RCC 7860 (cell line): ENCODE measurements around the gene RAB36.

Experiments used
- DNase-seq: peaks from one replicate; pipeline ENCODE4 v3.0.0-alpha.2; 2015; ENCODE audit warnings: low spot score
- FAIRE-seq: peaks from 2 replicates; lab custom pipeline; 2012; peaks lifted over from hg19 to GRCh38; lab: Jason Lieb, UNC

Gene RAB36

DNA sequence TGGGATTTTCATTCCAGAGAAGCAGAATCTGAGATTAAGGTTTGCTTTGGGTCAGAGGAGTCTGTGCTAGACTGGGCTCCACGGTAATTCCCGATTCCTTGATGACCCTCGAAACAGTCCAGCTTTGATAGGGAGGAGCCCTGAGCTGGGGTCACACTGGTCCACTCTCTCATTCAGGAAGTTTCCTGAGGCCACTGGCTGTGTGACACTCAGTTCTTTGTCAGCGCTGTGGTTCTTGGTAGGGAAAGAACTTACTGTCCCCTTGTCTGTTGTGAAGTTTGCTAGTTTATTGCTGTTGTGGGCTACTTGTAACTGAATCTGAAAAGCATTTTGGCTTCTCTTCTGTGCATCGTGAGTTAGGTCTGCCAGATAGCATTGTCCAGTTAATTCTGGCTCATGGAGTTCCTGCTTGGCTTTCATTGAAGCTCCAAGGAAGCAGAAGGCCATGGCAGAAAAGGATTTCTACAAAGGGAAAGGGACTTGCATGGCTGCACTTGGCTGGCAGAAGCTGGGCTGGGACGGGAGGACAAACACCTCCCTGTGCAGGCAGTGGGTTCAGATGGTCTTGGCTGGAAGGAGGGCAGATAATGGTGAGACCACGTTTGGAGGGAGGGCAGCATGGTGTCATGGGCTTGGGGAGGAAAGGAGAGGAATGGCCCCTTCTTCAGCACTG, 58.3 kb downstream of the RAB36 start:
- DNase-seq (no peak), FAIRE-seq (no peak)

- FAIRE-seq (no peak), DNase-seq (no peak)
These were observed 58.8 kb downstream of the RAB36 start for GRCh38 chr22:23204125-23204488.

DNA sequence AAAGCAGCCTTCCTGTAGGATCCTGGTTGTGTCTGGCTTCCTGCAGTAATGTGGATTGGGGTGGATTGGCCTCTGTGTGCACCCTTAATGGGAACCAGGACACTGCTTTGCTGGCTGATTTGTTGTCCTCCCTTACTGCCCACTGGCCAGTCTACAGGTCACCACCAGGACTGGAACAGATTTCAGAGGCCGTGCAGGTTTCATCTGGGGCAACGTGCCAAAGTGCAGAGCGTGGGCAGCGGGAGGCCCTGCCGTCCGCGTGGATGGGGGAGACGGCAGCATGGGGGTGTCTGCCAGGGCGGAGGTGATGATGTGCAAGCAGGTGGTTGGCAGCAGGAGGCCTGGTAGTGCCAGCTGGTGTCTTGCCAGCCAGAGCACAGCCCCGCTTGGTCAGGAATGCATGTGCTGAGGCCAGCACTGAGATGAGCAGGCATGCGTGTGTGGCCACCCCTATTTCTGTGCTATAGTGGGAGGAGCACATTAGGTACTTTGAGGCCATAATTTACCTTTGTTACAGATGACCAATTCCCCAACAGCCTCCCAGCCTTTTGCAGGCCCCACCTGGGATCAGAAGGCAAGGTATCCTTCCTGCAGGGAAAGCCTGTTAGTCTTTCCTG, 59.4 kb downstream of the RAB36 start:
- DNase-seq = no peak
- no peak for FAIRE-seq

DNA sequence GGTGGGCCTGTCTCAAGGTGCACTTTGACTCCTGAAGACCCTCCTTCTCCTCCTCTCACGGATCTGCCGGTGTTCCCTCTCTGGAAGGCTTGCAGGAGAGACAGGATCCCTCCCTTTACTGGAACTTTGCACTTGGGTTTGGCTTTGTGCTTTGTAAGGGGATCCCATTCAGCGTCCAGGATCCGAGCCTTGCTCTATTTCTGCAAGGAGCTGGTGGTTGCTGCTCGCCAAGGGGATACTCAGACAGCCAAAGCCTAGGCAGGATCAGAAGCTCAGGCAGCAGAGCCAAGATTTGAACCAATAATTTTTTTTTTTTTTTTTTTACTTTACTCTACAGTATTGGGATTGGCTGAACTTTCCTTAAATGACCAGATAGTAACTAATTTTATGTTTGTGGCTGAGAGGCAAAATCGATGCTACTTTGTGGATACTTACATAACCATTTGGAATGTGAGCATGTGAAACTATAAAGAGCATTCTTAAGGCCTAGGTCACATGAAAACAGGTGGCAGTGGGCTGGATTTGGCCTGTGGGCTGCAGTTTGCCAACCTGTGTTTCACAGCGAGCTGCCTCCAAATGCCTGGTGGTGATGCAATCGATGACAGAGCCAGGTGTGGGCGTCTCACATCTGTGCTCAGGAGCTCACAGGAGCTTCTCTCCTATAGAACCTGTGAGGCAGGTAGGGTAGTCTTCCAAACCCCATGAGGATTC, 60.2 kb downstream of the RAB36 start:
- DNase-seq = no peak
- no peak for FAIRE-seq

DNA sequence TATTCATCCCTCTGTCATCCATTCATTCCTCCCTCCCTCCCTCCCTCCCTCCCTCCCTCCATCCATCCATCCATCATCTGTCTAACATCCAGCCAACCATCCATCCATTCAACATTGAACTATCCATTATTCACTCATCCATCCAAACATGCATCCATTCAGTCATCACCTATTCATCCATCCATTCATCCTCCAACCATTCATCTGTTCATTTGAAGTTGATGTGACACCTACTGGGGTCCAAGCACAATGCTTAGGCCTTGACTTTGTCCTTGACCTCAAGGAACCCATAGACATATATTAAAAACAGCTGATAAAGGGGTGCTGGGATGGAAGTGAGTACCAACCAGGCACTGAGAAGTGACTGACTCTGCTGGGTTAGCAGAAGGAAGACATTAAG, 61.6 kb downstream of the RAB36 start:
- DNase-seq (no peak), FAIRE-seq (no peak)

DNA sequence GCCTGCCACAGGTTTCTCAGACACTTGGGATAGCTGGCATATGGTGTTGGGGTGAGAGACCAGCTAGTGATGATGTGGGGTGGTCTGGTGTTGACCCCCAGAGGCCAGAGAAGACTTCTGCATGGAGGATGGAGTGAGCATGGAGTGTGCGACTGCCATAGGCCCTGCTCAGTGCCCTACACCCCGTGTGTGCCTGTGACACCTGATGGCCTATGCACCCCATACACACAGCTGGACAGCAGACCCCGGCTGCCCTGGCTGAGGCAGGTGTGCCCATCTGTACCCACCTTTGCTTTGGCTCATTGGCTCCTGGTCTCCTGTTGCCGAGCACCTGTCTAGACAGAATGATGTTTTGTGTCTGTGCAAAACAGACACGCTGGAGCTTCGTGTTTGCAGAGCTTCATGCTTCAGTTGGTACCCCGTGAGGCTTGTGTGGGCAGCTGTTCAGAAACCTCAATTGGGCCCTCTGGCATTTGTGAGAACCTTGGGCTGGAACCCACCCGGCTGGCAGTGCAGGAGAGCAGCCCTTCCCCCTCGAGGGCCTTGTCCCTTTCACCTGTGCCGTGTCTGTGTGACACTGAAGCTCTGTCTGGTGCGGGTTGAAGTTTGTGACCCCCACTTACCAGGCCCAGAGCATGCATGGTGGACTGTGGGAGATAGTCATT, 62.6 kb downstream of the RAB36 start:
- no peak for FAIRE-seq
- DNase-seq = no peak

DNA sequence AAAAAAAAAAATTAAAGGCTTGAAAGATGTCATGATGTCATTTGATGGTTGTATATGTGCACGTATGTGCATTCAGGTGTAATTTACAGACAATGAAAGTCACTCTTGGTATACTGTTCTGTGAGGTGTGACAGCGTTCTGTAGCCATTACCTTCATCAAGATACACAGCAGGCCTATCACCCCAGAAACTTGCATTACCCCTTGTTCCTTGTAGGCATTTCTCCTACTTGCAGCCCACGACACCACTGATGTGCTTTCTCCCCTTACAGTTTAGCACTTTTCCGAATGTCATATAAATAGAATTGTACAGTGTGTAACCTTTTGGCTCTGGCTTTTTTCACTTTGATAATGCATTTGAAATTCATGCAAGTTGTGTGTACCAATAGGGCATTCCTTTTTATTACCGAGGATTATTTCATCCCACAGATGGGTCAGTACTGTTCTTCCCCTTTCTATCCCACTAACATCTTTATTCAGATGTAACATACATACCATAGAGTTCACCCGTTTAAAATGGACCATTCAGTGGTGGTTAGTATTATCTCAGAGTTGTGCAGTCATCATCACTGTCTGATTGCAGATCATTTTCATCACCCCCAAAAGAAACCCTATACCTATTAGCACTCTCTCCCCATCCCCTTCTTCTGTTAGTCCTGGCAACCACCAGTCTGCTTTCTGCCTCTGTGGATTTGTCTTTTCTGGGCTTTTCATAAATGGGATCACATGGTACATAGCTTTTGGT, 65.3 kb downstream of the RAB36 start:
- no peak for FAIRE-seq
- no peak for DNase-seq

DNA sequence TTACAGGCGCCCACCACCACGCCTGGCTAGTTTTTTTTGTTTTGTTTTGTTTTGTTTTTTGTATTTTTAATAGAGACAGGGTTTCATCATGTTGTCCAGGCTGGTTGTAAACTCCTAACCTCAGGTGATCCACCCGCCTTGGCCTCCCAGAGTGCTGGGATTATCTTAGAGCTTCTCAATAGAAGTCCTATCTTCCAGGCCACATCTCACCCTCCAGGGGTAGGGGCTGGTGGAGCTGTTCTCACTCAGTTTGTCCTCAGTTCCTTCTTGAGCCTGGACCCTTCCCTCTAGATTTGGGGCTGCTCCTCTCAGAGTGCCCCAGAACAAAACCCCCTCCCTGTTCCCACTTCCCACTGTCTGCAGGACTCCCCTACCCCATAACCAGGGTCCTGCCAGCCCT, 66.3 kb downstream of the RAB36 start:
- DNase-seq = no peak
- no peak for FAIRE-seq

DNA sequence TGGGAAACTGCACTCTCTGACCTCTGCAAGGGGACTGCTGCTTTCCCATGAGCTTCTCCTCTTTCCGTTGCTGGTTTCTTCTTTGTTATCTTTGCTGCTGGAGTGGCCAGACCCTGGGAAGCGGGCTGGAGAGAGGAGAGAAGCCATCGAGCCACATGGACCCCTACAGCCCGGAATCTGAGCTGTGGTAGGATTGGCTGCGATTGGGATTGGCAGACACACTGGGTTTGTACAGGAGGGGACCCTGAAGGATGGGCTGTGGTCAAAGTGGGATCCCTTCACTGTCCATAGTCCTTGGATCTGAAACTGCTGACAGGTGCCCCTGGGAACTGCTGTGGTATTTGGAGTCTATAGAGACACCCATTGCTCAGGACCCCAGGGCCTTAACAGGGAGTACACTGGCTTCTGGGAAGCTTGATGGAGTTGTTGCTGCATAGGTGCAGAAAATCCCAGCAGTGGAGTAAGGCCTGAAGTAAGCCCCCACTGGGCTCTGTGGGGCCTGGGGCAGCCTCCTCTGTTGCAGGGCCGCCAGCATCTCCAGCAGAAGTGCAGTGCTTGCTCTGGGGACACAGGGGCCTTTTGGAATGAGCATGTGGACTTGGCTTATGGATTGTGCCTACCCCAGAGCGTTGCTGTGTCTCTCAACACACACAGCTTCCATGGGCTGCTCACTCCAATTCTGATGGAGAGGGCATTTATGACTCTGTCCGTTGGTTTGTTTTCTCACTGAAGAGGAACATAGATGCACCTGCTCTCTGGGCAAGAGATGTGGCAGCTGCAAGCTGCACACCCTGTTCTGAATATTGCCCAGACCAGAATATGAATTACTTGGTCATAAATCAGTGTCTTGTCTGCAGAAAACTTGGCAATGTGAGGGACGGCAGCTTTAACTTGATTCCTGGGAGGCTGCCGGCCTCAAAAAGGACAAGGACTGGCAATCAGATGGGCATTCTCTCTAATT, 67.1 kb downstream of the RAB36 start:
- FAIRE-seq = no peak
- DNase-seq = no peak

DNA sequence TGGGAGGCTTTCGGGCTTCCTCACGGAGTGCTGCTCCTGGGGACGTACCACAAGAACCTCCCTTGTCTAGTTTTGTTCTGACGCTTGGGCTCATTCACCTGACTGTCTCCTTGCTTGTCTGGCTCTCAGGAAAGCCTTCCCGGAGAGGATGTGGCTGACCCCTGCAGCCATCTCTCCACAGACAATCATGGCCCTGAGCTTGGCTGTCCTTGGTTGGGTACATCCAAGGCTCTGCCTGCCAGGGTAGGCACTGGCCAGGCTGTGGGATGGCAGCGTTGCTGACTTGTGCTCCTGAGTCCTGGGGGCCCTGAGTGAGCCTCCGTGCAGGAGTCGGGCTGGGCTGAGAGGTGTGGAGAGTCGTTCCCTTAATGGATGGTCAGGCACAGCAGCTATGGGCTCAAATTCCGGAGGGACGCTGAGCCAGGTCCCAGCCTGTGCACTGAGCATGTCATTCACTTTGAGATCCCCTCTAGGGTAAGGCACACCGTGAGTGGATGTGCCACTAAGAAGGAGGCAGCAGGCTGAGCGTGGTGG, 67.8 kb downstream of the RAB36 start:
- FAIRE-seq = no peak

DNA sequence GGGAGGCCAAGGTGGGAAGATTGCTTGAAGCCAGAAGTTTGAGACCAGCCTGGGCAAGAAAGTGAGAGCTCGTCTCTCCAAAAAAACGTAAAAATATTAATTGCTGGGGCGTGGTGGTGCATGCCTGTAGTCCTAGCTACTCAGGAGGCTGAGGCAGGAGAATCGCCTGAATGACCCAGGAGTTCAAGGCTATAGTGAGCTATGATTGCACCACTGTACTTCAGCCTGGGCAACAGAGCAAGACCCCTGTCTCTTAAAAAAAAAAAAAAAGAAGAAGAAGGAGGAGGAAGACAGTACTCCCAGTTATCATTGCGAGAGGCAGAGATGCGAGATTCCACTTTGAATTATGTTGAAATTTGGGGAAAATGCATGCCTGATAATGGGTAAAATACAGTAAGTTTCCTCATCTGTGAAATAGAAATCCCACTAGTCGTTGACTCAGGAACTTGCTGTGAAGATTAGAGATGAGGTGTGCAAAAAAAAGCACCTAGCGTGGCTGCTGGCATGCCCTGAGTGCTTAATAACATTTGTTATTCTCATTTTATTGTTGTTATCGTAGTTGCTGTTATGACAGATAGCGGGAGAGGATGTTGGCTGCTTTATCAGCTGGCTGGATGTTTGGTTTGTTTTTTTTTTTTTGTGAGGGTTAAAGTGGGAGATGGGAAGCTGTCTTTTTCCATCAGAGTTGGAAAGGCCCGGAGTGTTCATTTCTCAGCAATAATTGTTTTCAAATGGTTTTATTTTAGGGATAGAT, 68.5 kb downstream of the RAB36 start:
- DNase-seq = no peak
- FAIRE-seq = no peak

More for the DNA sequence above, 67.8 kb downstream of the RAB36 start:
- DNase-seq = no peak
